ENCODE data around the gene VPS45.
"Not testable (repeated sequence)": the region's sequence is repeated elsewhere in the genome, so short reads cannot be mapped to it uniquely, and the experiment has no call there.

VPS45 gene

GRCh38 chr1:150053926-150054325, 13.7 kb upstream of the VPS45 start:
- Histone ChIP-seq H3K27me3 (ENCODE audit: control insufficient read depth, insufficient read depth, low read length) (no peaks in the 10 kb centered on the region), H3K9ac (ENCODE audit: low read depth, low read length) (no peak overlapping the region), H3K4me1 (ENCODE audit: control insufficient read depth, insufficient read depth, low read length) (peaks cover 4% of the 10 kb centered on the region), H3K4me3 (ENCODE audit: low read depth, low read length) (no peak overlapping the region), H3K9me3 (ENCODE audit: control insufficient read depth, insufficient read depth, low read length) (no peaks in the 10 kb centered on the region), H3K36me3 (ENCODE audit: control insufficient read depth, insufficient read depth, low read length) (no peaks in the 10 kb centered on the region)

GRCh38 chr1:150055507-150055906, 12.1 kb upstream of the VPS45 start:
- H3K36me3 ChIP-seq (ENCODE audit: control insufficient read depth, insufficient read depth, low read length); H3K4me3 ChIP-seq (ENCODE audit: low read depth, low read length); H3K9ac ChIP-seq (ENCODE audit: low read depth, low read length); H3K4me1 ChIP-seq (ENCODE audit: control insufficient read depth, insufficient read depth, low read length); H3K27me3 ChIP-seq (ENCODE audit: control insufficient read depth, insufficient read depth, low read length); H3K9me3 ChIP-seq (ENCODE audit: control insufficient read depth, insufficient read depth, low read length): not testable (repeated sequence)

- Histone ChIP-seq H3K4me3 (ENCODE audit: low read depth, low read length) (no peak overlapping the region), H3K27me3 (ENCODE audit: control insufficient read depth, insufficient read depth, low read length) (no peaks in the 10 kb centered on the region), H3K36me3 (ENCODE audit: control insufficient read depth, insufficient read depth, low read length) (no peaks in the 10 kb centered on the region), H3K9me3 (ENCODE audit: control insufficient read depth, insufficient read depth, low read length) (no peaks in the 10 kb centered on the region), H3K9ac (ENCODE audit: low read depth, low read length) (no peak overlapping the region), H3K4me1 (ENCODE audit: control insufficient read depth, insufficient read depth, low read length) (no peaks in the 10 kb centered on the region)
These were observed 11.2 kb upstream of the VPS45 start for GRCh38 chr1:150056407-150056806.

DNA sequence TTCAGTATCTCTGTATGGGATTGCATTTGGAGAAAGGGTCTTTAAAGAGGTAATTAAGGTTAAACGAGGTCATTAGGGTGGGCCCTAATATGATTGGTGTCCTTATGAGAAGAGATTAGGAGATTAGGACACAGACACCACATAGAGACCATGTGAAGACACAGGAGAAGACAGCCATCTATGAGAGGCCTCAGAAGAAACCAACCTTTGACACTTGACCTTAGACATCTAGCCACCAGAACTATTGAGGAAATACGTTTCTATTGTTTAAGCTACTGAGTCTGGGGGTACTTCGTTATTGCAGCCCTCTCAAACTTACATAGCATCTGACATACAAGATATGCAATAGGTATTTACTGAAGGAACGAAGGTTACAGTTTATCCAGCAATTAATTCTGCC, 7.3 kb upstream of the VPS45 start:
- Histone ChIP-seq H3K27me3 (ENCODE audit: control insufficient read depth, insufficient read depth, low read length) (no peaks in the 10 kb centered on the region), H3K9ac (ENCODE audit: low read depth, low read length) (no peak overlapping the region), H3K4me3 (ENCODE audit: low read depth, low read length) (no peak overlapping the region), H3K9me3 (ENCODE audit: control insufficient read depth, insufficient read depth, low read length) (no peaks in the 10 kb centered on the region), H3K36me3 (ENCODE audit: control insufficient read depth, insufficient read depth, low read length) (no peaks in the 10 kb centered on the region), H3K4me1 (ENCODE audit: control insufficient read depth, insufficient read depth, low read length) (no peaks in the 10 kb centered on the region)

- peaks cover 3% of the 10 kb centered on the region for H3K4me1 ChIP-seq (ENCODE audit: control insufficient read depth, insufficient read depth, low read length)
- H3K27me3 ChIP-seq (ENCODE audit: control insufficient read depth, insufficient read depth, low read length) = no peaks in the 10 kb centered on the region
- no peaks in the 10 kb centered on the region for H3K36me3 ChIP-seq (ENCODE audit: control insufficient read depth, insufficient read depth, low read length)
- no peaks in the 10 kb centered on the region for H3K9me3 ChIP-seq (ENCODE audit: control insufficient read depth, insufficient read depth, low read length)
- no peak overlapping the region for H3K9ac ChIP-seq (ENCODE audit: low read depth, low read length)
- H3K4me3 ChIP-seq (ENCODE audit: low read depth, low read length) = no peak overlapping the region
These were observed 5.9 kb upstream of the VPS45 start for GRCh38 chr1:150061632-150062101.

DNA sequence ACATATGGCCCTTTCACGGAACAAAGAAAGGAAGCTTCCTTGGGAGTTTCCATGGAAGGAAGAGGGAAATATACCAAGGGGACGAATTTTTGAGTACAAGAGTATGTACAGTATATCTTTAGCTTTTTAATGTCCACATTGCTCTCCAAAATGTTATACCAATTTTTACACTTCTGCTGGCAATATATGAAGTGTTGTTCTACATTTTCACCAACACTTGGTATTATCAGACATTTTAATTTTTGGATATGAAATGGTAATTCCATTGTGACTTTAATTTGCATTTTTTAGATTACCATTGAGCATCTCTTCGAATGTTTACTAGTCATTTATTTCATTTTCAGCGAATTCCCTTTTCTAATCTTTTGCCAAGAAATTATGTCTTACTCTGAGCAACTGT, 5.5 kb upstream of the VPS45 start:
- H3K4me3 ChIP-seq (ENCODE audit: low read depth, low read length) = no peak overlapping the region
- H3K9me3 ChIP-seq (ENCODE audit: control insufficient read depth, insufficient read depth, low read length) = no peaks in the 10 kb centered on the region
- H3K36me3 ChIP-seq (ENCODE audit: control insufficient read depth, insufficient read depth, low read length) = no peaks in the 10 kb centered on the region
- no peaks in the 10 kb centered on the region for H3K27me3 ChIP-seq (ENCODE audit: control insufficient read depth, insufficient read depth, low read length)
- peaks cover 3% of the 10 kb centered on the region for H3K4me1 ChIP-seq (ENCODE audit: control insufficient read depth, insufficient read depth, low read length)
- no peak overlapping the region for H3K9ac ChIP-seq (ENCODE audit: low read depth, low read length)

GRCh38 chr1:150065184-150065871, 2.2 kb upstream of the VPS45 start:
- Histone ChIP-seq H3K9ac (ENCODE audit: low read depth, low read length) (no peak overlapping the region), H3K4me1 (ENCODE audit: control insufficient read depth, insufficient read depth, low read length) (peaks cover 3% of the 10 kb centered on the region), H3K27me3 (ENCODE audit: control insufficient read depth, insufficient read depth, low read length) (no peaks in the 10 kb centered on the region), H3K9me3 (ENCODE audit: control insufficient read depth, insufficient read depth, low read length) (no peaks in the 10 kb centered on the region), H3K36me3 (ENCODE audit: control insufficient read depth, insufficient read depth, low read length) (no peaks in the 10 kb centered on the region), H3K4me3 (ENCODE audit: low read depth, low read length) (no peak overlapping the region)

DNA sequence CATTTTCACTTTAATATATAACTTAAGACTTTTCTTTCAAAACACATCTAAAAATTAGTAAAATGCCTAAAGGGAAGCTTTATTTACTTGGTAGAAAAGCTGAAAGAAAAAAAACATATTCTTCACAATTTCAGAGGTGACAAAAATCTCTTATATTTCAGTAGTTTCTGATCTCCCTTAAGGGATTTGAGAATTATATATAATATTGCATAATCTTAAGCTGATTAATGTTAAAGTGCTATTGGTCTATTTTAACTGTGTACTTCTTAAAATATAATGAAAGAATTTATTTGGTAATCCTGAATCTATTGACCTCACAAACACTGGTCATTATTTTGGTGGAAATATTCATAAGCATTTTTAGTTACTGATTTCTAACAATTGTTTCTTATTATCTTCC, 1.2 kb upstream of the VPS45 start:
- H3K4me3 ChIP-seq (ENCODE audit: low read depth, low read length) = peak overlapping the region; percentile 90
- H3K9me3 ChIP-seq (ENCODE audit: control insufficient read depth, insufficient read depth, low read length) = no peaks in the 10 kb centered on the region
- no peaks in the 10 kb centered on the region for H3K27me3 ChIP-seq (ENCODE audit: control insufficient read depth, insufficient read depth, low read length)
- H3K4me1 ChIP-seq (ENCODE audit: control insufficient read depth, insufficient read depth, low read length) = peaks cover 3% of the 10 kb centered on the region
- no peak overlapping the region for H3K9ac ChIP-seq (ENCODE audit: low read depth, low read length)
- no peaks in the 10 kb centered on the region for H3K36me3 ChIP-seq (ENCODE audit: control insufficient read depth, insufficient read depth, low read length)

DNA sequence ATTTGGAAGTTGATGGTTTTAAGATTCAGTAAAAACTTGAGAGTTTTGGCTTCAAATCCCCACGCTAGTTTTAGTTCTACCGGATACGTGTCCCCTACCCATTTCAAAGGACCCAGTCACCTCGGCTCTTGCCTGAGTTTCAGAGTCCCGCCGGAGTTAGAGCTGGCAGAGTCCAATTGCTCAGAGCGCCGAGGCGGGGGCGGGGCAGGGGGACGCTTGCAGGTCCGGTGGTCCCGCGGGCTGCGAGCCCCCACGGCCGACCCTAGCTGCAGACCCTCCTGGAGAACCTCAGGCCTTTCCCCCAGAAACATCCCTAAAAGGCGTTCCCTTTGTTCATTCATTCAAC, 765 bp upstream of the VPS45 start:
- Histone ChIP-seq H3K27me3 (ENCODE audit: control insufficient read depth, insufficient read depth, low read length) (no peaks in the 10 kb centered on the region), H3K9ac (ENCODE audit: low read depth, low read length) (peak overlapping the region; percentile 55), H3K9me3 (ENCODE audit: control insufficient read depth, insufficient read depth, low read length) (no peaks in the 10 kb centered on the region), H3K4me1 (ENCODE audit: control insufficient read depth, insufficient read depth, low read length) (peaks cover 3% of the 10 kb centered on the region), H3K4me3 (ENCODE audit: low read depth, low read length) (peak overlapping the region; percentile 90), H3K36me3 (ENCODE audit: control insufficient read depth, insufficient read depth, low read length) (no peaks in the 10 kb centered on the region)

DNA sequence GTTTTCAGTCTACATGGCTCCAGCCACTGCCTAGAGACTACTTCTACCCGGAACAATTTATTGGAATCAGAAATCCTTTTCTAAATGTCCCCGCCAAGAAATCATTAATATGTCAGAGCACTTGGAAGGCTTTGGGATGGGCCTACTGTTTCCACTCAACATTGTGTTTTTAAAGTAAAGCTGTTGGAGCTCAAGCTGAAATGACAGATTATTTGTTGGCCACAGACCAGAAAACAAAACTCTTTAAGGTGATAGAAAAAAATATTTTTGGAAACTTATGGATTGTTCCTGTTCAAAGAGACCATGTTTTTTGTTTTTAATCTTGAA, 496 bp downstream of the VPS45 start:
- no peaks in the 10 kb centered on the region for H3K36me3 ChIP-seq (ENCODE audit: control insufficient read depth, insufficient read depth, low read length)
- H3K9ac ChIP-seq (ENCODE audit: low read depth, low read length) = peak overlapping the region; percentile 27
- H3K9me3 ChIP-seq (ENCODE audit: control insufficient read depth, insufficient read depth, low read length) = no peaks in the 10 kb centered on the region
- peak overlapping the region; percentile 90 for H3K4me3 ChIP-seq (ENCODE audit: low read depth, low read length)
- H3K4me1 ChIP-seq (ENCODE audit: control insufficient read depth, insufficient read depth, low read length) = peaks cover 3% of the 10 kb centered on the region
- no peaks in the 10 kb centered on the region for H3K27me3 ChIP-seq (ENCODE audit: control insufficient read depth, insufficient read depth, low read length)

DNA sequence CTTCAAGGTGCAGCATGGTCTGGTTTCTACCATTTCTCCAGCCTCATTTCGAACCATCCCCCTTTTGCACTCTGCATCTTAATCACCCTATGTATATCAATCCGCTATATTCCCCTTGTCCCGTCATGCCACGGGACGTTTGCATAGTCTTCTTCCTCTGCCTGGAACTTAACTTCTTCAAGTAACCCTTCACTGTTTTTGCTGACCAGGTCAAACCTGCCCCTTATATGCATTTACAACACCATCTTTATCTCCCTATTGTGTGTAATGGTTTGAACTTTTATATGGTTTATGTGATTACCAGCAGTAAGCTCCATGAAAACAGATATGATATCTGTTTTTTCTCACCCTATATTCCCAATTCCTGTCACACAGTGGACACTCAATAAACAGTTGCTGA, 2.3 kb downstream of the VPS45 start:
- peaks cover 3% of the 10 kb centered on the region for H3K4me1 ChIP-seq (ENCODE audit: control insufficient read depth, insufficient read depth, low read length)
- no peaks in the 10 kb centered on the region for H3K9me3 ChIP-seq (ENCODE audit: control insufficient read depth, insufficient read depth, low read length)
- no peaks in the 10 kb centered on the region for H3K36me3 ChIP-seq (ENCODE audit: control insufficient read depth, insufficient read depth, low read length)
- H3K9ac ChIP-seq (ENCODE audit: low read depth, low read length) = no peak overlapping the region
- no peaks in the 10 kb centered on the region for H3K27me3 ChIP-seq (ENCODE audit: control insufficient read depth, insufficient read depth, low read length)
- H3K4me3 ChIP-seq (ENCODE audit: low read depth, low read length) = no peak overlapping the region

GRCh38 chr1:150072959-150073358, 5.4 kb downstream of the VPS45 start:
- Histone ChIP-seq H3K4me3 (ENCODE audit: low read depth, low read length) (no peak overlapping the region), H3K27me3 (ENCODE audit: control insufficient read depth, insufficient read depth, low read length) (no peaks in the 10 kb centered on the region), H3K36me3 (ENCODE audit: control insufficient read depth, insufficient read depth, low read length) (no peaks in the 10 kb centered on the region), H3K9ac (ENCODE audit: low read depth, low read length) (no peak overlapping the region), H3K9me3 (ENCODE audit: control insufficient read depth, insufficient read depth, low read length) (no peaks in the 10 kb centered on the region), H3K4me1 (ENCODE audit: control insufficient read depth, insufficient read depth, low read length) (no peaks in the 10 kb centered on the region)
